Measurements from ENCODE around the gene SLC9C1. TPM values are rescaled to one million over a fixed set of nuclear protein-coding genes. Genes with fewer than 3 reads are reported as not detected.

The SLC9C1 gene
- total RNA-seq: 0.13 and 0.44 TPM in 2 replicates

DNA sequence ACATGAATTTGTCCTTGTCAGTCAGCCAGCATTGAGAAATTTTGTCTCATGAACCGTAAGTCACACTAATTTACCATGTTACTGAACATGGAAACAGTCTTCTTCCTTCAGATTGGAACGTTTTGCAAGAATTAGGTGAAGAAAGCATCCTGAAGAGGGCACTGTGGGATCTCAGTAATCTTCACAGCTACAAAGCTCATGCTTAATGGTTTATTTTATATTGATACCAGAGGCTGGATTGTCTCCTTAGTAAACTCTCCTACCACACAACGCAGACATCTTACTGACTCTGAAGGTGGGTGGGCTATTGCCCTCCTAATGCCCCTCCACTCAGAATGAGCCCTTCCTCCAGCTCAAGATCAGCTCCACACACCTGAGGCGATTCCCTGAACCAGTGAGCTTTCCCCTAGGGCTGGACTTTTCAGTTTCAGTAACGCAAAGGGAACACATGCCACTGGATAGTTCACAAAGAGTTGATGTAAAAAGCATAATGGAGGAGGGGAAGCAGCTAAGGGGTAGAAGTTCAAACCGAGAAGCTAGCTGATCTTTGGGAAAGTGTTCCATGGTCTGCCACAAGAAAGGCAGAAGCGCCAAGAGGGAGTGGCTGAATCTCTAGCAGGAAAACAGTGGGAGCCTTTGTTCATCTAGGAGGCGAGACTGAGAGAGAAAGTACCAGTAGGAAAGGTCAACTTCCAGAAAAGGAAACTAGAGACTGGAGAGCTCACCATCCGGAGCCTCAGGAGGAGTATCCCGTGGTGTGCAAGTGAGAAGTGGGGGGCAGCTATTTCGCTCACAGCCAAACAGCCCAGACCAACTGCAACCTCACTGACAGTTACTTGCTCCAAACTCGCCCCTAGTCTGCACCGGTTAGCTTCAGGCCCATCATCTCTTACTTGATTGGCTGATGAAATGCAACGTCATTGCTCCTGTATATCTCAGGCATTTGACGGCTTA lies at the start of gene SLC9C1:
Gene SLC9C1 (minus strand): TSS at position 849 of the 954 bp plus-strand sequence. CDS start 7,425 bp downstream, outside the sequence.

DNA sequence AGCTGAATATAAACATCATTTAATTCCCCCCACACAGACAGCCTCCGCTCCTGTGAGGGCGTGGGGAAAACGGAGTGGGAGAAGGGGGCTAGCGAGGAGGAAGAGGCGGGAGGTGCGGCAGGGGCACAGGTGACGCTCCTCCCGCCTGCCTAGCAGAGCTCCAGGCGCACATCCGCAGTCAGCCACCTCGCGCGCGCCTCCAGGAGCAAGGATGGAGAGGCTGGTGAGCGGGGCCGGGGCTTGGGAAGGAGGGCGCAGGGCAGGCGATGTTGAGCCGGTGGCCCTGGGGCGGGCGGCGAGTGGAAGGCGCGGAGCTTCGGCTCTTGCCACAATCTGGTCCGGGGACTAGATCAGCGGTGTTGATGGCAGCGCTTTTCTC lies 39.0 kb upstream of the SLC9C1 start, which contains the start of gene CD200:
Gene CD200 (plus strand): TSS at position 155 of the 379 bp plus-strand sequence. CDS start 57 bp downstream, at position 212.

DNA sequence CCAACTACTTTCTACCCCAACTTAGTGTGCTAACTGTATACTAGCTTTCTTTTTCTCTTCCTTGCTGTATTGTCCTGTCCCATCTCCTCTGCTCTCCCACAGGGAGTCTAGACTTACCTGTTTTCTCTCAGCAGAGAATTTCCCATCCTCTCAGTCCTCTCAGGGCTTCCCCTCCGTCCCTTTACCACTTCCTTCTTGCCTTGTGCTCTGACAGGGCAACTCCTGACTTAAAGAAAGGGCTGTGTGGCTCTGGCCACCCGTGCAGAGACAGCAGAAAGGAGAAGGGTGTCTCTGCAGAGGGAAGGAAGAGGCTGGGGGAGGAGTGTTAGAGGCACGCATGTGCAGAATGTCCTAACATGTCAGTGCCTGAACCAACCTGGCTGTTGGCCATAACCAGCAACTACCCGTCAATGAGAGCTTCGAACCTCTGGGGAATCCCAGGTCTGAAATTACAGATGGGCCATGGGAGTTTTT lies 161.0 kb downstream of the SLC9C1 start, which contains the start of gene GCSAM:
Gene GCSAM (minus strand): TSS at position 274 of the 474 bp plus-strand sequence. CDS start 128 bp downstream, at position 146.

Other genes starting within 250 kb of the SLC9C1 start
- 4.0 and 4.8 TPM in 2 replicates for gene C3orf52, start 207.8 kb downstream of the SLC9C1 start, total RNA-seq
- gene GCSAM, start 161.0 kb downstream of the SLC9C1 start, total RNA-seq: not detected in 2 replicates
- 4.0 and 6.1 TPM in 2 replicates for gene CD200, start 38.9 kb upstream of the SLC9C1 start, total RNA-seq
- 0.06 and 0.13 TPM in 2 replicates for gene BTLA, start 205.3 kb upstream of the SLC9C1 start, total RNA-seq